ENCODE results near the gene SENP7.

SENP7 gene

DNA sequence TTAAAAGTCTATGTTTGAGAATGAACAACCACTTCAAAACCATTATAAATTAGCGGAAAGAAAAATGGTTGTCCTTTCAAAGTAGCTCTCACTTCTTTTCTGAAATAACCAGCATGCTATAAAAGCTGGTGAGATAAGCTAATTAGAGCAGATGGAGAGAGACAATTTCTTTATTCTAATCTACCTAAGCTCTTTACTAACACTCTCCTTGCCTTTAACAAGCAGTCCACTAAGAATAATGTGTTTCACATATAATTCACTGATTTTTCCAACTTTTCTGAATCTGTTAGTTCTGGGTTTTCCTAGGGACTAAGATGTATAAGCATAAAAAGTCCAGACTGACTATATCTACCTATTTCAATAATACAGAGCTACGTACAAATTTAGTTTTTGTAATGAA lies 192.5 kb downstream of the SENP7 start, which contains the start of gene IMPG2:
IMPG2 (minus strand) TSS at position 101 of the 400 bp plus-strand sequence. CDS start 203 bp downstream, outside the sequence.
- Histone ChIP-seq H3K36me3 (ENCODE audit: control insufficient read depth in 1 of 2, insufficient read depth in 2 of 2, low read length in 2 of 2) (no peaks in the 10 kb centered on the region), H2BK5ac (ENCODE audit: low read depth, low read length, poor library complexity) (no peak within 1 kb of the TSS), H2BK120ac (ENCODE audit: insufficient read depth, low read length, poor library complexity) (no peak within 1 kb of the TSS), H3K14ac (ENCODE audit: low read length) (no peak within 1 kb of the TSS), H3K4me2 (ENCODE audit: low read length) (no peak within 1 kb of the TSS), H2AK5ac (ENCODE audit: low read length) (no peak within 1 kb of the TSS), H4K12ac (ENCODE audit: low read depth, low read length) (no peak within 1 kb of the TSS), H3K4me1 (ENCODE audit: control insufficient read depth in 1 of 2, insufficient read depth in 2 of 2, low read length in 2 of 2) (no peaks in the 10 kb centered on the region), H3K23ac (ENCODE audit: low read length) (no peak within 1 kb of the TSS), H3K18ac (ENCODE audit: low read length) (no peak within 1 kb of the TSS), H3K27me3 (ENCODE audit: insufficient read depth, low read length) (no peaks in the 10 kb centered on the region), H4K91ac (ENCODE audit: low read depth, low read length) (no peak within 1 kb of the TSS), H3K9me3 (ENCODE audit: insufficient read depth, low read depth, low read length) (no peaks in the 10 kb centered on the region), H3K9ac (ENCODE audit: low read length) (no peak within 1 kb of the TSS), H2BK12ac (ENCODE audit: low read length) (no peak within 1 kb of the TSS), H3K4ac (ENCODE audit: low read depth, low read length) (no peak within 1 kb of the TSS), H3K79me2 (ENCODE audit: control insufficient read depth, insufficient read depth, low read length, poor library complexity) (no peaks in the 10 kb centered on the region), H3K4me3 (ENCODE audit: low read depth, low read length) (no peak within 1 kb of the TSS), H3K27ac (ENCODE audit: low read depth, low read length) (no peak within 1 kb of the TSS), H2AFZ (ENCODE audit: insufficient read depth, low read length, poor library complexity) (no peak within 1 kb of the TSS), H4K8ac (ENCODE audit: low read depth, low read length) (no peak within 1 kb of the TSS), H3K79me1 (ENCODE audit: low read length) (no peaks in the 10 kb centered on the region)
- WGBS (ENCODE audit: extremely low coverage, insufficient coverage, insufficient read length), result no CpG with 5 or more reads among the region's 2 CpGs
- DNase-seq, result no peak

DNA sequence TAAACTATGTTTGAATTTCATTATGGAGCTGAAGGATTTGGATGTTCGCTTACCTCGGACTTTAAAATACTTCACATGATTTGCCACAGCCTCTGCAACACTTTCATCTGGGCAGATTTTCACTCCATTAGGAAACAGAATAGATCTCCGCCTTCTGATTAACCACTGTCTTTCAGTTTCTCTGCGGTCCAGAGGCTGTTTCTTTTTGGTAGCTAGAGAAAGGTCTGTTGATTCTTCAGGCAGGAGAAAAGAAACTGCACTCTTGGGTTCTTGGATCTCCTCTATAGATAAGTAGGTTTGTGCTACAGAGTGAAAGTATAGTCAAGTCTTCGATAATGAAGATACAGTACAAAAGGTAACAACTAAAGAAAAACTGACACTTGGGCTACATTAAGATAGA lies 193.5 kb downstream of the SENP7 start:
- Histone ChIP-seq H3K9ac (ENCODE audit: low read length) (no peak overlapping the region), H3K79me1 (ENCODE audit: low read length) (no peaks in the 10 kb centered on the region), H3K9me3 (ENCODE audit: insufficient read depth, low read depth, low read length) (no peaks in the 10 kb centered on the region), H2AFZ (ENCODE audit: insufficient read depth, low read length, poor library complexity) (no peak overlapping the region), H4K12ac (ENCODE audit: low read depth, low read length) (no peak overlapping the region), H4K91ac (ENCODE audit: low read depth, low read length) (no peak overlapping the region), H3K79me2 (ENCODE audit: control insufficient read depth, insufficient read depth, low read length, poor library complexity) (no peaks in the 10 kb centered on the region), H2BK120ac (ENCODE audit: insufficient read depth, low read length, poor library complexity) (no peak overlapping the region), H2BK12ac (ENCODE audit: low read length) (no peak overlapping the region), H4K8ac (ENCODE audit: low read depth, low read length) (no peak overlapping the region), H3K18ac (ENCODE audit: low read length) (no peak overlapping the region), H2AK5ac (ENCODE audit: low read length) (no peak overlapping the region), H3K4me1 (ENCODE audit: control insufficient read depth in 1 of 2, insufficient read depth in 2 of 2, low read length in 2 of 2) (no peaks in the 10 kb centered on the region), H3K27me3 (ENCODE audit: insufficient read depth, low read length) (no peaks in the 10 kb centered on the region), H3K36me3 (ENCODE audit: control insufficient read depth in 1 of 2, insufficient read depth in 2 of 2, low read length in 2 of 2) (no peaks in the 10 kb centered on the region), H3K4ac (ENCODE audit: low read depth, low read length) (no peak overlapping the region), H3K4me3 (ENCODE audit: low read depth, low read length) (no peak overlapping the region), H3K4me2 (ENCODE audit: low read length) (no peak overlapping the region), H3K27ac (ENCODE audit: low read depth, low read length) (no peak overlapping the region), H3K23ac (ENCODE audit: low read length) (no peak overlapping the region), H3K14ac (ENCODE audit: low read length) (no peak overlapping the region), H2BK5ac (ENCODE audit: low read depth, low read length, poor library complexity) (no peak overlapping the region)
- no peak for DNase-seq
- no CpG with 5 or more reads among the region's 5 CpGs for WGBS (ENCODE audit: extremely low coverage, insufficient coverage, insufficient read length)

- Histone ChIP-seq H3K4me1 (ENCODE audit: control insufficient read depth in 1 of 2, insufficient read depth in 2 of 2, low read length in 2 of 2) (no peaks in the 10 kb centered on the region), H4K12ac (ENCODE audit: low read depth, low read length) (no peak overlapping the region), H3K9ac (ENCODE audit: low read length) (no peak overlapping the region), H3K27ac (ENCODE audit: low read depth, low read length) (no peak overlapping the region), H3K4me3 (ENCODE audit: low read depth, low read length) (no peak overlapping the region), H3K14ac (ENCODE audit: low read length) (no peak overlapping the region), H3K36me3 (ENCODE audit: control insufficient read depth in 1 of 2, insufficient read depth in 2 of 2, low read length in 2 of 2) (peaks cover 0 to 2% of the 10 kb centered on the region in 2 experiments), H4K8ac (ENCODE audit: low read depth, low read length) (no peak overlapping the region), H3K4ac (ENCODE audit: low read depth, low read length) (no peak overlapping the region), H2BK120ac (ENCODE audit: insufficient read depth, low read length, poor library complexity) (no peak overlapping the region), H4K91ac (ENCODE audit: low read depth, low read length) (no peak overlapping the region), H2AFZ (ENCODE audit: insufficient read depth, low read length, poor library complexity) (no peak overlapping the region), H3K27me3 (ENCODE audit: insufficient read depth, low read length) (no peaks in the 10 kb centered on the region), H2BK12ac (ENCODE audit: low read length) (no peak overlapping the region), H3K23ac (ENCODE audit: low read length) (no peak overlapping the region), H2AK5ac (ENCODE audit: low read length) (no peak overlapping the region), H2BK5ac (ENCODE audit: low read depth, low read length, poor library complexity) (no peak overlapping the region), H3K9me3 (ENCODE audit: insufficient read depth, low read depth, low read length) (peaks cover 4% of the 10 kb centered on the region), H3K4me2 (ENCODE audit: low read length) (no peak overlapping the region), H3K79me1 (ENCODE audit: low read length) (no peaks in the 10 kb centered on the region), H3K18ac (ENCODE audit: low read length) (no peak overlapping the region), H3K79me2 (ENCODE audit: control insufficient read depth, insufficient read depth, low read length, poor library complexity) (no peaks in the 10 kb centered on the region)
- WGBS (ENCODE audit: extremely low coverage, insufficient coverage, insufficient read length), result no CpG with 5 or more reads among the region's 2 CpGs
- no peak for DNase-seq
These were observed 200.5 kb downstream of the SENP7 start for GRCh38 chr3:101312545-101312944.

- peaks cover 4% of the 10 kb centered on the region for H3K9me3 ChIP-seq (ENCODE audit: insufficient read depth, low read depth, low read length)
- no peak overlapping the region for H2AFZ ChIP-seq (ENCODE audit: insufficient read depth, low read length, poor library complexity)
- H4K8ac ChIP-seq (ENCODE audit: low read depth, low read length), result no peak overlapping the region
- H4K91ac ChIP-seq (ENCODE audit: low read depth, low read length), result no peak overlapping the region
- H3K18ac ChIP-seq (ENCODE audit: low read length), result no peak overlapping the region
- H3K27ac ChIP-seq (ENCODE audit: low read depth, low read length), result no peak overlapping the region
- no peaks in the 10 kb centered on the region for H3K27me3 ChIP-seq (ENCODE audit: insufficient read depth, low read length)
- H2BK12ac ChIP-seq (ENCODE audit: low read length), result no peak overlapping the region
- peaks cover 0 to 2% of the 10 kb centered on the region in 2 experiments for H3K36me3 ChIP-seq (ENCODE audit: control insufficient read depth in 1 of 2, insufficient read depth in 2 of 2, low read length in 2 of 2)
- no peak overlapping the region for H2BK5ac ChIP-seq (ENCODE audit: low read depth, low read length, poor library complexity)
- no peak overlapping the region for H2BK120ac ChIP-seq (ENCODE audit: insufficient read depth, low read length, poor library complexity)
- H3K79me1 ChIP-seq (ENCODE audit: low read length), result no peaks in the 10 kb centered on the region
- no peaks in the 10 kb centered on the region for H3K79me2 ChIP-seq (ENCODE audit: control insufficient read depth, insufficient read depth, low read length, poor library complexity)
- no peak overlapping the region for H3K23ac ChIP-seq (ENCODE audit: low read length)
- no peak overlapping the region for H3K4me2 ChIP-seq (ENCODE audit: low read length)
- no peak overlapping the region for H2AK5ac ChIP-seq (ENCODE audit: low read length)
- H3K4me1 ChIP-seq (ENCODE audit: control insufficient read depth in 1 of 2, insufficient read depth in 2 of 2, low read length in 2 of 2), result no peaks in the 10 kb centered on the region
- H3K4ac ChIP-seq (ENCODE audit: low read depth, low read length), result no peak overlapping the region
- H3K14ac ChIP-seq (ENCODE audit: low read length), result no peak overlapping the region
- no CpG with 5 or more reads among the region's 2 CpGs for WGBS (ENCODE audit: extremely low coverage, insufficient coverage, insufficient read length)
- no peak overlapping the region for H3K4me3 ChIP-seq (ENCODE audit: low read depth, low read length)
- H4K12ac ChIP-seq (ENCODE audit: low read depth, low read length), result no peak overlapping the region
- DNase-seq, result no peak
- no peak overlapping the region for H3K9ac ChIP-seq (ENCODE audit: low read length)
These were observed 201.3 kb downstream of the SENP7 start for GRCh38 chr3:101311676-101312075.
